T-helper 2 cell treated with Interferon-gamma antibody and Interleukin-4, amounts not matched to agents 100 ng/mL and 5 ng/mL, for 36 hours (primary cell): ENCODE results near the gene MIER2. TPM values are rescaled to one million over a fixed set of nuclear protein-coding genes. Genes with fewer than 3 reads are reported as not detected.
"Not testable (repeated sequence)": the region's sequence is repeated elsewhere in the genome, so short reads cannot be mapped to it uniquely, and the experiment has no call there.

Experiments used
- intact Hi-C: fragments of 100-400 bp; cut with micrococcal nuclease; formaldehyde crosslinking; loops from one replicate; pipeline ENCODE4 v1.15.1; 2023
- total RNA-seq: library from RNA; stranded (reverse); gene quantifications from 2 replicates; pipeline ENCODE4 v1.2.3, GENCODE V29; 2022

Gene MIER2, protein sequence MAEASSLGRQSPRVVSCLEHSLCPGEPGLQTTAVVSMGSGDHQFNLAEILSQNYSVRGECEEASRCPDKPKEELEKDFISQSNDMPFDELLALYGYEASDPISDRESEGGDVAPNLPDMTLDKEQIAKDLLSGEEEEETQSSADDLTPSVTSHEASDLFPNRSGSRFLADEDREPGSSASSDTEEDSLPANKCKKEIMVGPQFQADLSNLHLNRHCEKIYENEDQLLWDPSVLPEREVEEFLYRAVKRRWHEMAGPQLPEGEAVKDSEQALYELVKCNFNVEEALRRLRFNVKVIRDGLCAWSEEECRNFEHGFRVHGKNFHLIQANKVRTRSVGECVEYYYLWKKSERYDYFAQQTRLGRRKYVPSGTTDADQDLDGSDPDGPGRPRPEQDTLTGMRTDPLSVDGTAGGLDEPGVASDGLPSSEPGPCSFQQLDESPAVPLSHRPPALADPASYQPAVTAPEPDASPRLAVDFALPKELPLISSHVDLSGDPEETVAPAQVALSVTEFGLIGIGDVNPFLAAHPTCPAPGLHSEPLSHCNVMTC
- total RNA-seq, result 23.8 and 26.4 TPM in 2 replicates

DNA sequence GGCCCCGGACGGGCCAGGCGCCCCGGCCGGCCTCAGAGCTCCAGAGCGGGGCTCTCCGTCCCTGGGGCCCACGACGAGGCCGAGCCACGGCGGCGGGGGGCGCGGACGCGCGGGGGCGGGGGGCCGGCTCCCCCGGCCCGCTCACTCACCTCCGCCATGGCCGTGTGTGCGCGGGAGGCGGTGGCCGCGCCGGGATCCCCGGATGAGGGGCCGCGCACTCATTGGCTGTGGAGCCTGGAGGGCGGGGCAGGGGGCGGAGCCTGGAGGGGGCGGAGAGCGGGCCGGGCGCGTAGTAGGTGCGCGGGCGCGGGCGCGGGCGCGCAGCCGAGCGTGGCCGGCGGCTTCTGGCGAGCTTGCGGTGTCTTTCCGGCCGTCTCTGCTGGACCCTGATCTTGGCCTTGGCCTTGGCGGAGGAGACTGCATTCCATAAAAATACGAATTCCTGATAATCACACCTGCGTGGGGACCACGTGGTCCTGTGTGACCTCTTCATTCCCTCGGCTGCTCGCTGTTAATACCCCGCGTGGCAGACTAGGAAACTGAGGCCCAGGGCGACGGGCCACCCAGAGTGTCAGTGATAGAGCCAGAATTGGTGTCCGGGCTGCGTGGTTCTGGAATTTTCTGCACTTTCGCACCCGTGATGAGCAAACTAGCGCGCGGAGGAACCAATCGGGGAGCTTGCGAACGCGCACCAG, at the start of gene MIER2:
TSS of gene MIER2 (minus strand) at position 172 of the 695 bp plus-strand sequence. CDS start at position 158, 14 bp downstream.
- intact Hi-C loops, result loop anchor here (2.0 kb wide), 1 partner anchor 162 kb away; the partner anchor contains the start of gene TPGS1

DNA sequence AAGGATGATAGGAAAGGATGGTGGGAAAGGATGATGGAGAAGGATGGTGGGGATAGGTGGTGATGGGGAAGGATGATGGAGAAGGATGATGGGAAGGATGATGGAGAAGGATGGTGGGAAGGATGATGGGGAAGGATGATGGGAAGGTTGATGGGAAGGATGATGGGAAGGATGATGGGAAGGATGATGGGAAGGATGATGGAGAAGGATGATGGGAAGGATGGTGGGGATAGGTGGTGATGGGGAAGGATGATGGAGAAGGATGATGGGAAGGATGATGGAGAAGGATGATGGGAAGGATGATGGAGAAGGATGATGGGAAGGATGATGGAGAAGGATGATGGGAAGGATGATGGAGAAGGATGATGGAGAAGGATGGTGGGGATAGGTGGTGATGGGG, 49.0 kb upstream of the MIER2 start:
- intact Hi-C loops, result not testable (repeated sequence)

DNA sequence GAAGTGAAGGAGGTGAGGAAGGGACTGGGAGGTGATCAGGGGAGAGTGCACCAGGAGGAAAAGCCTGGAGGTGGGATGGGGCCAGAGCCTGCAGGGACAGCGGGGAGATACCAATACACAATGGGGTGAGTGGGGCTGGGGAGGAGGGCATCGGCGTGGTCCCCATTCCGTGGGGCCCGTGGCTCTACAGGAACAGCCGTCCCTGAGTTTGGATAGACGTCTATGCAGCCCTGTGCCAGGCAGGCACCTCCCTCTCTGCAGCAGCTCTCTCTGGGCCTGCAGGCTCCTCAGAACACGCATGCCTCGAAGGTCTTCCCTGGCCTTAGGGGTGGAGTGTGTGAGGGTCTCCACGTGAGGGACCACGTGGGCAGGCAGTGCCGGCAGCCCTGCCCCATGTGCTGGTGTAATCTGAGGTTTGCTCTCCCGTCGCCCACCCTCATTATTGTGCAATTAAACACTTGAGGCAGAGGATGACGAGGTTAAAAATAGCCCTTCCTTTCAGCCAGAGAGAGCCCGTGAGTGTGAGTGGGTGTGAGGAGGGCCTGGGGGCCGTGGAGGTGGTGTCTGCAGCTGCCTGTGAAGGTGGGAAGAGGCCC, 47.9 kb upstream of the MIER2 start:
- intact Hi-C loops, result no loop called here

DNA sequence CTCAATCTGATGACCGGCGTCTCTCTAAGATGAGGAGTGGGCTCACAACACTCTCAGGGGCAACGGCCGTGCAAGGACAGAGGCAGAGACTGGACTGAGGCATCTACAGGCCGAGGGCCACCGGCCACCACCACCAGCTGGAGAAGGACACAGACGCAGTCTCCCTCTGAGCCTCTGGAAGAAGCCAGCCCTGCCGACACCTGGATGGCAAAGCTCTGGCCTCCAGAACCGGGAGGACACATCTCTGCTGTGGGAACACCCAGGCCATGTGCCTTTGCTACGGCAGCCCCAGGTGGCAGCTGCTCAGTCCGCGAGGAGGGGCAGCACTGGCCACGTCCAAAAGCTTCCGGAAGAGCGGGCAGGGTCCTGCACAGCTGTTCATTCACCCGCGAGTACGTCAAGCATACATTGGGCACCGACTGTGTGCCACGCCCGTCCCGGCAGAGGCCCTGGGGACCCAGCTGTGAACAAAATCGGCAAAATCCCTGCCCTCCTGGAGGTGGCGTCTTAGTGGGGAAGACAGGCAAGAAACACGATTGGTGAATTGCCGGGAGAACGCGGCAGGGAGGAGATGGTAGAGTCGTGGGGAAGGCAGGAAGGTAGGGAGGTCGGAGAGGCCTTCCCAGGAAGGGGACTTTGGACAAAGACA, 47.3 kb upstream of the MIER2 start:
- intact Hi-C loops, result no loop called here

DNA sequence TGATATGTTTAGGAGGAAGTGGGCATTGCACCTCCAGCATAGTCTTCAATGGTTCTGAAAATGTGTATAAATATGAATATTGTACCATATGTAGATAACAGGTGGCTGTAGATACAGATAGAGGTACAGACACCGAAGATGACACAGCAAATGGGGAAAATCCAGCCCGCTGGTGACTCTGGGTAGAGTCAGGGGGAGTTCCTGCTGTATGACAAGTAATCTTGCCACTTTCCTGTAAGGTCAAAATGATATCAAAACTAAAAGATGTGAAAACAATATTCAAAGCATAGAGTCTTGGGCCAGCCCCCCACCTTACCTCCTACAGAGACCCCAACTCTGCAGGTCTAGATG, 46.6 kb upstream of the MIER2 start:
- intact Hi-C loops, result no loop called here

DNA sequence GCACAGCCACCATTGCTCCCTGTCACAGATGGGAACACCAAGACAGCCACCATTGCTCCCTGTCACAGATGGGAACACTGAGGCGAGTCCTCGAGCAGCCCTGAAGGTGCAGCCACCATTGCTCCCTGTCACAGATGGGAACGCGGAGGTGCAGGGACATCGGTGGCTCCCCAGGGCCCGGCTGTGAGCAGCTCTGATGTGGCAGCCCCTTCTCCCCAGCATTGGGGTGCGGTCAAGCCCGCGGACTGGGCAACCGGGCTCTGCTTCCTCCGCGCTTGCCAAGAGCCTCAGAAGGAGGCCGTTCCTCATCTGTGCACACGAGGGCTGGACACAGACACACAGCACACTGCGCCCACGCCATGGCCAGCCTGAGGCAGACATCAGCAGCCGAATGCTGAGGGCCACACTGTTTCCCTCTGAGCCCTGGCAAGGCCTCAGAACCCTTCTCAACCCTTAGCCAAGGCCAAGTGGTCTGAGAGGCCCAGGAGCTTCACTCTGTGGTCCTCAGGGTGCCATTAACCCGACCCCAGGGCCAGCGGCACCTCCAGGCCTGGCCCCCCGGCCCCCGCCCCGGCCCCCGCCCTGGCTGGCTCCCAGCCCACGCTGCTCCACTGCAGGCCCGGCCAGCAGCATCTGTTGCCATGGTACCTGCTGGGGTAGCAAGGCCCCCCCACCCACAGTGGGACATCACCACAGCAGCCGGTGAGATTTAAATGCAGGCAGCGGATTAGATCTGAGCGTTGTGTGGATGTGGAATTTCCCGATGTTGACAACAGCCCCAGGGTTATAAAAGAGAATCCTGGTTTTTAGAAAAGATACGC, 46.0 kb upstream of the MIER2 start:
- intact Hi-C loops, result no loop called here

DNA sequence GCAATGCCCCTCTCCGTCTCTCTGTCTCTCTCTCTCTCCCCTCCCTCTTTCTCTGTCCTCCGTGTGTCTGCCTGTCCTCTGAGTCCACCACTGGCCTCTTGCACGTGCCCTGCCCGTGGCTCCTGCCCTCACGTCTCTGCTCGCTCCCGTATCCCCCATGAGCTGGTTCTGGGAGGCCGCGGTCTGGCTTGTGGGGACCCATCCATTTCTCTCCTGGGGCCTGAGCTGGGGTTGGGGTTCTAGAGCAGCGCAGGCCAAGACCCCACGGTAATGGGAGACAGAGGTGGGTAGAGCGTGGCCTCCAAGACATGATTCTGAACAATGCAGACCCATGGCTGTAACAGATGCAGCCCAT, 45.3 kb upstream of the MIER2 start:
- intact Hi-C loops, result no loop called here

DNA sequence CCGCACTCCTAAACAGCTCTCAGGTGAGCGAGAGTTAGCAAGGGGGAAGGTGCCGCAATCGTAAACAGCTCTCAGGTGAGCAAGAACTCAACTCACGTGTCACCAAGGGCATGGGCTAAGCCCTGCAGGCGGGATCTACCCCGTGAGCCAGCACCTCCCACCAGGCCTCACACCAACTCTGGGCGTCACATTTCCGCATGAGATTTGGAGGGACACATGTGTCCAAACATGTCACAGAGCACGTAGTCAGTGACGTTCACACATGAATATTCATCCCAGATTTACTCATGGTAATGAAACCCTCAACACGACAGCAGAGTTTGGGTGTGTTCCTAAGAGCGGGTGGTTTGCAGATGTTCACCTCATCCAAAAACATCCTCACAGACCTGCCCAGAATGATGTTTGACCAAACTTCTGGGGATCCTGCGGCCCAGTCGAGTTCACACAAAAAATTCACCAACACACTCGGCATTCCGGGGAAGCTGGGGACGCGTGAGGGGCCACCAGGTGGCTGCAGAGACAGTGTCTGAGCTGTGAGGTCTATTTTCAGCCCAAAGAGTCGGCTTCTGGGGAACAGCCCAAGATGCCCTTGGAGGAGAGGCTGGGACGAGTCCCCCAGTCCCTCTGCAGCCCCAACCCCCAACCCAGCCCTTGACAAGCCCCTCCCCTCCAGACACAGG, 44.8 kb upstream of the MIER2 start:
- intact Hi-C loops, result no loop called here

DNA sequence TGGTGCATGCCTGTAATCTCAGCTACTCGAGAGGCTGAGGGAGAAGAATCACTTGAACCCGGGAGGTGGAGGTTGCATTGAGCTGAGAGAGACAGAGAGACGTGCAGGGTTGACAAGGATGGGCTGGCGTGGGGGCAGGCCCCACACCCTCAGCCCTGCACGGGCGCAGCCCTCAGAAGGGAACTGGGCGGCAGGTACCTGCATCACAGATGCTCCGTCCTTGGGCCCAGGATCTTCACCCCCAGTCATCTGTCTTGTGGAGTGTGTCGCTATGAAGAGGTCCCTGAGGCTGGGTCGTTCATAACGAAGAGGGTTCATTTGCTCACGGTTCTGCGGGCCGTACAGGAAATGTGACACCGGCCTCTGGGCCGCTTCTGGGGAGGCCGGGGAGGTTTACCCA, 44.1 kb upstream of the MIER2 start:
- intact Hi-C loops, result no loop called here

DNA sequence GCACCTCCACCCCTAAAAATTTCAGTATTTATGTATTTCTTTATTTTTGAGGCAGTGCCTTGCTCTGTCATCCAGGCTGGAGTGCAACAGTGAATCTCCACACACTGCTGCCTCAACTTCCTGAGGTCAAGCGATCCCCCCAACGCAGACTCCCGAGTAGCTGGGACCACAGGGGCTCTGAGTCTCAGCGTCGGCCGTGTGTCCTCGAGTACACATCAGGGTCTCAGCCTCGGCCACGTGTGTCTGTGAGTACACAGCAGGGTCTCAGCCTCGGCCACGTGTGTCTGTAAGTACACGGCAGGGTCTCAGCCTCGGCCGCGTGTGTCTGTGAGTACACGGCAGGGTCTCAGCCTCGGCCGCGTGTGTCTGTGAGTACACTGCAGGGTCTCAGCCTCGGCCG, 43.2 kb upstream of the MIER2 start:
- intact Hi-C loops, result no loop called here

DNA sequence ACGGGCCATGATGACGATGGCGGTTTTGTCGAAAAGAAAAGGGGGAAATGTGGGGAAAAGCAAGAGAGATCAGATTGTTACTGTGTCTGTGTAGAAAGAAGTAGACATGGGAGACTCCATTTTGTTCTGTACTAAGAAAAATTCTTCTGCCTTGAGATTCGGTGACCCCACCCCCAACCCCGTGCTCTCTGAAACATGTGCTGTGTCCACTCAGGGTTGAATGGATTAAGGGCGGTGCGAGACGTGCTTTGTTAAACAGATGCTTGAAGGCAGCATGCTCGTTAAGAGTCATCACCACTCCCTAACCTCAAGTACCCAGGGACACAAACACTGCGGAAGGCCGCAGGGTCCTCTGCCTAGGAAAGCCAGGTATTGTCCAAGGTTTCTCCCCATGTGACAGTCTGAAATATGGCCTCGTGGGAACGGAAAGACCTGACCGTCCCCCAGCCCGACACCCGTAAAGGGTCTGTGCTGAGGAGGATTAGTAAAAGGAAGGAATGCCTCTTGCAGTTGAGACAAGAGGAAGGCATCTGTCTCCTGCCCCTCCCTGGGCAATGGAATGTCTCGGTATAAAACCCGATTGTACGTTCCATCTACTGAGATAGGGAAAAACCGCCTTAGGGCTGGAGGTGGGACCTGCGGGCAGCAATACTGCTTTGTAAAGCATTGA, 42.2 kb upstream of the MIER2 start:
- intact Hi-C loops, result not testable (repeated sequence)

DNA sequence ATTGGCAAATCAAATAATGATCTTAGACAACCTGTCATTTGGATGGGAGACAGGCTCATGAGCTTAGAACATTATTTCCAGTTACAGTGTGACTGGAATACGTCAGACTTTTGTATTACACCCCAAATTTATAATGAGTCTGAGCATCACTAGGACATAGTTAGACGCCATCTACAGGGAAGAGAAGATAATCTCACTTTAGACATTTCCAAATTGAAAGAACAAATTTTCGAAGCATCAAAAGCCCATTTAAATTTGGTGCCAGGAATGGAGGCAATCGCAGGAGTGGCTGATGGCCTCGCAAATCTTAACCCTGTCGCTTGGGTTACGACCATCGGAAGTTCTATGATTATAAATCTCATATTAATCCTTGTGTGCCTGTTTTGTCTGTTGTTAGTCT, 41.6 kb upstream of the MIER2 start:
- intact Hi-C loops, result not testable (repeated sequence)

DNA sequence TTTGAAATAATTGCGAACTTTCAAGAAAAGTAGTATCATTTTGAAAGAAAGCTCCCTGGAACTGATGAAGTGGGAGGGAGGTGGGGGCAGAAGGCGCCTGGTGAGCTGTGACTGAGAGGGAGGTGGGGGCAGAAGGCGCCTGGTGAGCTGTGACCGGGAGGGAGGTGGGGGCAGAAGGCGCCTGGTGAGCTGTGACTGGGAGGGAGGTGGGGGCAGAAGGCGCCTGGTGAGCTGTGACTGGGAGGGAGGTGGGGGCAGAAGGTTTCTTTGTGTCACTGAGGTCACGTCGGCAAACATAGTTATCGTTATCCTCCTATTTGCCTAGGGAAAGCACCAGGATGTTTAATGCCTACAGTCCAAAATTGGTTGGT, 40.2 kb upstream of the MIER2 start:
- intact Hi-C loops, result no loop called here

DNA sequence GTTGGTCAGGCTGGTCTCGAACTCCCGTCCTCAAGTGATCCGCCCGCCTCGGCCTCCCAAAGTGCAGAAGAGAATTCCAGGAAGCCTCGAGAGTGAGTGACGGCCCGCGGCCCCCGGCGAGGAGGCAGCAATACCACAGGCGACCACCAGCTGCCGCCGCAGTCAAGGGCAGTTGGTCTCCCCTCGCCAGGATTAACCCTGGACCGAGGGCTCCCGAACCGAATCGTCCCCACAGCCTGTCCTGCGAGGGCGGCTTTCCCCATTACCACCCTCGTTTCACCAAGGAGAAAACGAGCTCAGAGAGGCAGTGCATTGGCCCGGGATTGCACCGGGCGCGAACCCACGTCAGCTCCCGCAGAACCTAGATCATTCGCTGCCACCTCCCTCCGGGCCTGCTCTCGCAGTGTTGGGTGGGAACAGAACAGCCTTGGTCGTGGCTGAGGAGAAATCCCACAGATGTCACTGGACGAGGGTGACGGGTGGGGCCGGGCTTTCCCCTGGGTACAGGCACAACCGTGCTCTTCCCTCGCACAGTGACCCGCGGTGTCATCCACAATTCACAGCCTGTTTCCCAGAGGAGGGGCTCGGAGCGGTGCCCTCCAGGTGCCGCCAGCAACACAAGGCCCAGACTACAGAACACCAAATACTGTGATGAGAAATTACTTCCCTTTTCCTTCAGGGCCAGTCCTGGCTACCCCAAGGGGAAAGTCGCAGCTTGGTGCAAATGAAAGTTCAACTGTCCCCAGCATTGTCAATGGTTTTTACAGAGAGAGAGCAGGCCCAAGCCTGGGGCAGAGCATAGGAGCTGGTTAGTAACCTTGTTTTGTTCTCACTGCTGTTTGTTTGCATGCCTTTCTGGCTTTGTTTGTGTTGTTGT, 39.6 kb upstream of the MIER2 start:
- intact Hi-C loops, result no loop called here

DNA sequence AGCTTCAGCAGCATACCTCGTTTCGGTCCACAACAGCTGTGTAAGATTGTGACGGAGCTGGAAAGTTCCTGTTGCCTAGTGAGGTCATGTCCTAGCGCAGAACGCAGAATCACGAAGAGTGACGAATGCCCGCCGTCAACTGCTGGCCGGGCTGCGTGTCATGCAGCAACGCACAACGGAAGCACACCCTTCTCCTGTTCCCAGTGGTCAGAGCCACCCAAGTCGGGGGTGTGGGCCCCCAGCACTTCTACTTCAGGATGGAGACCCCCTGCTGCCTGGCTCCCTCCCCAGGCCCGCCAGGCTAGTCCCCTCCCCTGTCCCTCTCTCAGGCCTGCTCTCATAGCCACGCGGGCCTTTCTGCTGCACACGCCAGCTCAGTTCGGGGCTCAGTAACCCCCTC, 38.4 kb upstream of the MIER2 start:
- intact Hi-C loops, result no loop called here

DNA sequence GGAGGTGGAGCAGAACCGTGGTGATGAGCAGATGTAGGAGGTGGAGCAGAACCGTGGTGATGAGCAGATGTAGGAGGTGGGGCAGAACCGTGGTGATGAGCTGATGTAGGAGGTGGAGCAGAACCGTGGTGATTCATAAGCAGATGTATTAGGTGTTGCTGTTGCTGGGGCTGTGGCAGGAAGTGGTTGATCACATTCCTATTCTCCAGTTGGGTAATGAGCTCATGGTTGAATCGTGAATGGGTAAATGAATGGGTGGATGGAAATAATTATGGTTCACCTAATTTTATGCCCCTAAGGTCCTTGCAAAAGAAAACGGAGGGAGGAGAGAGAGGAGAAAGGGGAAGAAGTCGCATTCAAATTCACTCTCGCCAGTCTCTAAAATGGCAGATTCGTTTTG, 38.0 kb upstream of the MIER2 start:
- intact Hi-C loops, result not testable (repeated sequence)

DNA sequence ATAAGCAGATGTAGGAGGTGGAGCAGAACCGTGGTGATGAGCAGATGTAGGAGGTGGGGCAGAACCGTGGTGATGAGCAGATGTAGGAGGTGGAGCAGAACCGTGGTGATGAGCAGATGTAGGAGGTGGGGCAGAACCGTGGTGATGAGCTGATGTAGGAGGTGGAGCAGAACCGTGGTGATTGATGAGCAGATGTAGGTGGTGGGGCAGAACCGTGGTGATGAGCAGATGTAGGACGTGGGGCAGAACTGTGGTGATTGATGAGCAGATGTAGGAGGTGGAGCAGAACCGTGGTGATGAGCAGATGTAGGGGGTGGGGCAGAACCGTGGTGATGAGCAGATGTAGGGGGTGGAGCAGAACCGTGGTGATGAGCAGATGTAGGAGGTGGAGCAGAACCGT, 37.3 kb upstream of the MIER2 start:
- intact Hi-C loops, result not testable (repeated sequence)

DNA sequence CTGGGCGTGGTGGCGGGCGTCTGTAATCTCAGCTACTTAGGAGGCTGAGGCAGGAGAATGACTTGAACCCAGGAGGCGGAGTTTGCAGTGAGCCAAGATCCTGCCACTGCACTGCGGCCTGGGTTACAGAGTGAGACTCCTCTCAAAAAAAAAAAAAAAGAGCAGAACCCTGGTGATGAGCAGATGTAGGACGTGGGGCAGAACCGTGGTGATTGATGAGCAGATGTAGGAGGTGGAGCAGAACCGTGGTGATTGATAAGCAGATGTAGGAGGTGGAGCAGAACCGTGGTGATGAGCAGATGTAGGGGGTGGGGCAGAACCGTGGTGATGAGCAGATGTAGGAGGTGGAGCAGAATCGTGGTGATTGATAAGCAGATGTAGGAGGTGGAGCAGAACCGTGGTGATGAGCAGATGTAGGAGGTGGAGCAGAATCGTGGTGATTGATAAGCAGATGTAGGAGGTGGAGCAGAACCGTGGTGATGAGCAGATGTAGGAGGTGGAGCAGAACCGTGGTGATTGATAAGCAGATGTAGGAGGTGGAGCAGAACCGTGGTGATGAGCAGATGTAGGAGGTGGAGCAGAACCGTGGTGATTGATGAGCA, 36.1 kb upstream of the MIER2 start:
- intact Hi-C loops, result not testable (repeated sequence)
